SK-N-MC (cell line): Measurements from ENCODE around the gene ALDH16A1.

ENCODE experiments used
- EZH2 ChIP-seq: fragments of 200-600 bp; sonication (generic); IDR thresholded peaks from one replicate; pipeline ENCODE4 v1.6.1; 2017; ENCODE audit warnings: antibody characterized with exemption
- POLR2AphosphoS5 ChIP-seq: IDR thresholded peaks from 2 replicates; pipeline ENCODE4 v1.6.1; 2012; ENCODE audit warnings: mild to moderate bottlenecking, low read depth, low read length, borderline replicate concordance

DNA sequence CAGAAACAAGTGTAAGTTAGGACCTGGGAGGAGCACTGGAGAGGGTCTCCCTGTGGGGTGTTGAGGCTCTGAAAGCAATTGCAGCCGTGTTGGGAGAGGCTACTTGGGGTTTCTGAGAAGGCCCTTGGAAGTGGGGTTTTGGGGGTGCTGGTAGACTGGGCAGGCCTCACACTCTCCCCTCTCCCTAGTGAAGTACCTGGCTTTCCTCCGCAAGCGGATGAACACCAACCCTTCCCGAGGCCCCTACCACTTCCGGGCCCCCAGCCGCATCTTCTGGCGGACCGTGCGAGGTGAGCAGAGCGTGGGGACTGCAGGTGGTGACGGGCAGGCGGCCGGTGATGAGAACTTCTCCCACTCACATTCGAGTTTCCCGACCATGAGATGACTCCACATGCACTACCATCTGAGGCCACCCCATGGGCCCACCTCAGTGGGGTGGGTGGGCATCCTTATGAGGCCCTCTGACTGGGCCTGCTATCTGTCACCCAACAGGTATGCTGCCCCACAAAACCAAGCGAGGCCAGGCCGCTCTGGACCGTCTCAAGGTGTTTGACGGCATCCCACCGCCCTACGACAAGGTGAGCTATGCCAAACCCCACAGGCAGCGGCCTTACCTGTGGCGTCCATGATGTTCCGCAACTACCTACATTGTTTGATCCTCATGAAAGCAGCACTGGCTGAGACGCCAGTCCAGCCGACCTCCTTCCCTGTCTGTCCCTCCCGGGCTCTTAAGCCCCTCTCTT lies 37.4 kb downstream of the ALDH16A1 start:
- peak; percentile 47 for TF ChIP-seq POLR2AphosphoS5
- no peak for TF ChIP-seq EZH2
